ENCODE results near the gene ACBD4.

DNA sequence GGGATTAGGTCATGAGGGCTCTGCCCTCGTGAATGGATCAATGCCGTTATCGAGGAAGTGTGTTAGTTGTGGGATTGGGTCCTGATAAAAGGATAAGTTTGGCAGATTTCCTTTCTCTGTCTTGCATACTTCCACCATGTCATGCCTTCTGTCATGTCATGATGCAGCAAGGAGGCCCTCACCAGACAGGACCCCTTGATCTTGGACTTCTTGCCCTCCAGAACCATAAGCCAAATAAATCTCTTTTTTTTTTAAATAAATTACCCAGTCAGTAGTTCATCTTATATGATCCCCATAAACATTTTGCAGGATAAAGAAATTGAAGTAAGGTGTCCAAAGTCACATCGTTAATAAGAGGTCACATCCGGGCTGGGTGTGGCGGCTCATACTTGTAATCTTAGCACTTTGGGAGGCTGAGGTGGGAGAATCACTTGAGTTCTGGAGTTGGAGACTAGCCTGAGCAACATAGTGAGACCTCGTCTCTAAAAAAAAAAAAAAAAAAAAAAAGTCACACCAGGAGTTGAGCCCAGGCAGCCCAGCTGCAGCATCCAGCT, 51.4 kb downstream of the ACBD4 start:
- TF ChIP-seq, protein P1, sequence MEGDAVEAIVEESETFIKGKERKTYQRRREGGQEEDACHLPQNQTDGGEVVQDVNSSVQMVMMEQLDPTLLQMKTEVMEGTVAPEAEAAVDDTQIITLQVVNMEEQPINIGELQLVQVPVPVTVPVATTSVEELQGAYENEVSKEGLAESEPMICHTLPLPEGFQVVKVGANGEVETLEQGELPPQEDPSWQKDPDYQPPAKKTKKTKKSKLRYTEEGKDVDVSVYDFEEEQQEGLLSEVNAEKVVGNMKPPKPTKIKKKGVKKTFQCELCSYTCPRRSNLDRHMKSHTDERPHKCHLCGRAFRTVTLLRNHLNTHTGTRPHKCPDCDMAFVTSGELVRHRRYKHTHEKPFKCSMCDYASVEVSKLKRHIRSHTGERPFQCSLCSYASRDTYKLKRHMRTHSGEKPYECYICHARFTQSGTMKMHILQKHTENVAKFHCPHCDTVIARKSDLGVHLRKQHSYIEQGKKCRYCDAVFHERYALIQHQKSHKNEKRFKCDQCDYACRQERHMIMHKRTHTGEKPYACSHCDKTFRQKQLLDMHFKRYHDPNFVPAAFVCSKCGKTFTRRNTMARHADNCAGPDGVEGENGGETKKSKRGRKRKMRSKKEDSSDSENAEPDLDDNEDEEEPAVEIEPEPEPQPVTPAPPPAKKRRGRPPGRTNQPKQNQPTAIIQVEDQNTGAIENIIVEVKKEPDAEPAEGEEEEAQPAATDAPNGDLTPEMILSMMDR (IDR thresholded peaks at IDR 0.05 in 4 of 5, conservative IDR thresholded peaks at IDR 0.05 in 1 of 5), result no peak
- no peak for TF ChIP-seq POLR2A (IDR thresholded peaks at IDR 0.05)

Measured in gastrocnemius medialis (tissue), 4 donors.